ENCODE data around the gene LRRC59.
A peak's percentile ranks its signal among the peaks of the same experiment; 100 is the strongest.

LRRC59 gene

GRCh38 chr17:50397111-50397918, at the start of gene LRRC59:
Gene LRRC59, minus strand, starts transcription at chr17:50397523. Its CDS starts 206 bp downstream, at chr17:50397317.
- Histone ChIP-seq H3K4me3 (peak within 1 kb of the TSS; percentile 92), H3K9me3 (no peaks in the 10 kb centered on the region), H3K36me3 (replicated peaks) (peaks cover 42% of the 10 kb centered on the region), H3K4me1 (peaks cover 14% of the 10 kb centered on the region), H3K27me3 (ENCODE audit: low read depth) (no peaks in the 10 kb centered on the region)
- peak; percentile 59 to 92 for DNase-seq (ENCODE audit: low spot score in 2 of 2)
- in situ Hi-C loops (cut with MboI; ENCODE audit: low sequenced_read_pairs) = no loop called here

DNA sequence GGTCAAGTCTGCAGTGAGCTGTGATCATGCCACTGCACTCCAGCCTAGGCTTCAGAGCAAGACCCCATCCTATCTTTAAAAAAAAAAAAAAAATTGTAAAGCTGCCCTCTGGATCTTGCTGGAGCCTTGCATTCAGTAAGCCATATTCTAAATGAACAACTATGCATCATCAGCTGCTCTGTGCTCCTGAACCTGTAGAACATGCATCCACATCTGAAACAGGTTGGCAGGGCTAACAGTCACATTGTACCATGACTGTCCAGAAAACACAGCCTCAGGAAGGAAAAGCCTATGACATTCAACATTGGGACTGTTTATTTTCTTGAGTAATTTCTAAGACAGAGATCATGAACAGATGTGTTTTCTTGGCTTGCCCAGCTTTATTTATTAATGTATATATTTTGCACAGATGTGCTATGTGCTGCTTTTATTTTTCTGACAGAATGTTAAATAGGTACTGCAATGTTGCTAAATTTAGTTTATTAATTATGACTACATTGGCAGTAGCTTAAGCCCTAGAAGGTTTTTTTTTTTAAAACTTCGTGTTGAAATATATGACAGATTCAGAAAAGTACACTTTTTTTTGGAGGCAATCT, 48.5 kb upstream of the LRRC59 start:
- no peak for DNase-seq (ENCODE audit: low spot score in 2 of 2)
- in situ Hi-C loops (cut with MboI; ENCODE audit: low sequenced_read_pairs) = no loop called here
- Histone ChIP-seq H3K4me1 (peaks cover 9% of the 10 kb centered on the region), H3K36me3 (replicated peaks) (no peaks in the 10 kb centered on the region), H3K9me3 (no peaks in the 10 kb centered on the region), H3K27me3 (ENCODE audit: low read depth) (no peaks in the 10 kb centered on the region), H3K4me3 (no peak overlapping the region)

DNA sequence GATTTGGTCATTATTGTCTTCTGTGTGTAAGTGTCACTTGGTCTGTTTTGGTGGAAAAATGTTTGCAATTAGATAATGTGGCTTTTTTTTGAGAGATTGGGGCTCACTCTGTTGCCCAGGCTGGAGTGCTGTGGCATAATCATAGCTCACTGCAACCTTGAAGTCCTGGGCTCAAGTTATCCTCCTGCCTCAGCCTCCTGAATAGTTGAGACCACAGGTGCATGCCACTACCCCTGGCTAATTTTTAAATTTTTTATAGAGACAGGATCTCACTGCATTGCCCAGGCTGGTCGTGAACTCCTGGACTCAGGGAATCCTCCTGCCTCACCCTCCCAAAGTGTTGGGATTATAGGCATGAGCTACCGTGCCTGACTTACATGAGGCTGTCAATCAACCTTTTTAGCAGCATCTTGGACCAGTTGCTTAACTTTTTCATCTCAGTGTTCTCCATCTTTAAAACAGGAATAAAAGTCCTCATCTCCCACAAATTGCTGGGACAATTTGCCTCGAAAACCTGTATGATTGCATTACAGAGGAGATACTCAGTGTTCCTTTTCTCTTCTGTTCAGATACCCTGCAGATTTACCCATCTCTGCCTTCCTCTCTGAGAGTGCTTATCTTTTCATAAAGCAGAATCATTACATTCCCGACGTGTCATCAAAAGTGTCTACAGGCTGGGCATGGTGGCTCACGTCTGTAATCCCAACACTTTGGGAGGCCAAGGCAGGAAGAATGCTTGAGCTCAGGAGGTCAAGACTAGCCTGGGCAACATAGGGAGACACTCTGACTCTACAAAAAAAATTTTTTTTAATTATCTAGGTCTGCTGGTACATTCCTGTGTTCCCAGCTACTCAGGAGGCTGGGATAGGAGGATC, 47.8 kb upstream of the LRRC59 start:
- peaks cover 9% of the 10 kb centered on the region for H3K4me1 ChIP-seq
- DNase-seq (ENCODE audit: low spot score in 2 of 2) = no peak
- H3K27me3 ChIP-seq (ENCODE audit: low read depth) = no peaks in the 10 kb centered on the region
- no peaks in the 10 kb centered on the region for H3K36me3 ChIP-seq (replicated peaks)
- no peak overlapping the region for H3K4me3 ChIP-seq
- no peaks in the 10 kb centered on the region for H3K9me3 ChIP-seq
- in situ Hi-C loops (cut with MboI; ENCODE audit: low sequenced_read_pairs) = no loop called here

DNA sequence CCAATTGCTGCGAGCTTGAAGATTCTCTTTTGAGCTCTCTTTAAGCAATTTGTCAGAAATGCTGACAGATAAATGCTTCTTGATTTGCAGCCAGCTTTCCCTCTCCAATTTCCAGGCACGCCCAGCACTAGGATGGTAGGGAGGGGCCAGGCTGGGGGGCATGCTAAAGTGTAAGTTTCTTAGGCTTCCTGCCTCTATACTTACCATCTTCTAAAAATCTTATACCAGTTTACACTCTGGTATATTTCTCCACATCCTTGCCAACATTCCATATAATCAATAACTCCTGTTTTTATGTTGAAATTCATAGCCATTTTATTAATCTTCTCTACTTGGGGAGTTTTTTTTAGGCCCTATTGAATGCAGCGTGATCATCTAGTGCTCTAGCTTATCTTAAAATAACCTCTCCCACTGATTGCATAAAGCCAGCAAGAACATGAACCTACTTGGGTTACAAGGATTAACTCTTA, 46.2 kb upstream of the LRRC59 start:
- Histone ChIP-seq H3K4me3 (no peak overlapping the region), H3K9me3 (no peaks in the 10 kb centered on the region), H3K36me3 (replicated peaks) (no peaks in the 10 kb centered on the region), H3K27me3 (ENCODE audit: low read depth) (no peaks in the 10 kb centered on the region), H3K4me1 (peaks cover 9% of the 10 kb centered on the region)
- in situ Hi-C loops (cut with MboI; ENCODE audit: low sequenced_read_pairs) = no loop called here
- DNase-seq (ENCODE audit: low spot score in 2 of 2) = peak; percentile 53 to 62

GRCh38 chr17:50440838-50441829, 43.8 kb upstream of the LRRC59 start:
- Histone ChIP-seq H3K4me3 (no peak overlapping the region), H3K27me3 (ENCODE audit: low read depth) (no peaks in the 10 kb centered on the region), H3K36me3 (replicated peaks) (no peaks in the 10 kb centered on the region), H3K4me1 (peaks cover 9% of the 10 kb centered on the region), H3K9me3 (no peaks in the 10 kb centered on the region)
- in situ Hi-C loops (cut with MboI; ENCODE audit: low sequenced_read_pairs) = no loop called here
- DNase-seq (ENCODE audit: low spot score in 2 of 2) = no peak

GRCh38 chr17:50440172-50440837, 43.0 kb upstream of the LRRC59 start:
- no peak overlapping the region for H3K4me3 ChIP-seq
- H3K27me3 ChIP-seq (ENCODE audit: low read depth) = no peaks in the 10 kb centered on the region
- no peaks in the 10 kb centered on the region for H3K9me3 ChIP-seq
- H3K4me1 ChIP-seq = peaks cover 9% of the 10 kb centered on the region
- H3K36me3 ChIP-seq (replicated peaks) = no peaks in the 10 kb centered on the region
- DNase-seq (ENCODE audit: low spot score in 2 of 2) = no peak
- in situ Hi-C loops (cut with MboI; ENCODE audit: low sequenced_read_pairs) = no loop called here

DNA sequence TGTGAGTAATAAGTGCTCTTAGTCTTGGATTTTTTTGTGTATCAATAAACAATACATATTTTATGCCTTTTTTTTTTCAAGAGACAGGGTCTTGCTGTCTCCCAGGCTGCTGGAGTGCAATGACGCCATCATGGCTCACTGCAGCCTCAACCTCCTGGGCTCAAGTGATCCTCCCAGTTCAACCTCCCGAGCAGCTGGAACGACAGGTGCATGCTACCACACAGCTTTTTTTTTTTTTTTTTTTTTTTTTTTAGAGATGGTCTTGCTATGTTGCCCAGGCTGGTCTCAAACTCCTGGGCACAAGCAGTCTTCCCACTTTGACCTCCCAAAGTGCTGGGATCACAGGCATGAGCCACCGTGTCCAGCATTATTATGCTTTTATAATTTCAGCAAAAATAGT, 41.7 kb upstream of the LRRC59 start:
- Histone ChIP-seq H3K4me1 (peaks cover 9% of the 10 kb centered on the region), H3K4me3 (no peak overlapping the region), H3K27me3 (ENCODE audit: low read depth) (no peaks in the 10 kb centered on the region), H3K36me3 (replicated peaks) (no peaks in the 10 kb centered on the region), H3K9me3 (no peaks in the 10 kb centered on the region)
- no peak for DNase-seq (ENCODE audit: low spot score in 2 of 2)
- in situ Hi-C loops (cut with MboI; ENCODE audit: low sequenced_read_pairs) = no loop called here

DNA sequence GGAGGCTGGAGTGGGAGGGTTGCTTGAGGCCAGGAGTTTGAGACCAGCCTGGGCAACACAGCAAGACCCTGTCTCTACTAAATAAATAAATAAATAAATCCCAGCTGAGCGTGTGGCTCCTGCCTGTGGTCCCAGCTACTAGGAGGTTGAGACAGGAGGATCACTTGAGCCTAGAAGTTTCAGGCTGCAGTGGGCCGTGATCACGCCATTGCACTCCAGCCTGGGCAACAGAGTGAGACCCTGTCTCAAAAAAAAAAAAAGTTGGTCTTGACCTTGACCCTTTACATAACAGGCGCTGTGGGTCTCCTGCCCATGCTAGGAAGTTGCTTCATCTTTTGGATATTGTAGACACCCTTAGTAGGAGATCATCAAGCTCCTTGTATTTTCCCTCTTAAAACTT, 40.1 kb upstream of the LRRC59 start:
- Histone ChIP-seq H3K36me3 (replicated peaks) (no peaks in the 10 kb centered on the region), H3K4me1 (no peaks in the 10 kb centered on the region), H3K9me3 (no peaks in the 10 kb centered on the region), H3K4me3 (no peak overlapping the region), H3K27me3 (ENCODE audit: low read depth) (no peaks in the 10 kb centered on the region)
- in situ Hi-C loops (cut with MboI; ENCODE audit: low sequenced_read_pairs) = no loop called here
- no peak for DNase-seq (ENCODE audit: low spot score in 2 of 2)

GRCh38 chr17:50432125-50432762, 34.9 kb upstream of the LRRC59 start:
- no peak for DNase-seq (ENCODE audit: low spot score in 2 of 2)
- in situ Hi-C loops (cut with MboI; ENCODE audit: low sequenced_read_pairs) = no loop called here
- Histone ChIP-seq H3K4me3 (no peak overlapping the region), H3K9me3 (no peaks in the 10 kb centered on the region), H3K4me1 (no peaks in the 10 kb centered on the region; the same call in 1 of the 2 replicates), H3K36me3 (replicated peaks) (no peaks in the 10 kb centered on the region), H3K27me3 (ENCODE audit: low read depth) (no peaks in the 10 kb centered on the region)

DNA sequence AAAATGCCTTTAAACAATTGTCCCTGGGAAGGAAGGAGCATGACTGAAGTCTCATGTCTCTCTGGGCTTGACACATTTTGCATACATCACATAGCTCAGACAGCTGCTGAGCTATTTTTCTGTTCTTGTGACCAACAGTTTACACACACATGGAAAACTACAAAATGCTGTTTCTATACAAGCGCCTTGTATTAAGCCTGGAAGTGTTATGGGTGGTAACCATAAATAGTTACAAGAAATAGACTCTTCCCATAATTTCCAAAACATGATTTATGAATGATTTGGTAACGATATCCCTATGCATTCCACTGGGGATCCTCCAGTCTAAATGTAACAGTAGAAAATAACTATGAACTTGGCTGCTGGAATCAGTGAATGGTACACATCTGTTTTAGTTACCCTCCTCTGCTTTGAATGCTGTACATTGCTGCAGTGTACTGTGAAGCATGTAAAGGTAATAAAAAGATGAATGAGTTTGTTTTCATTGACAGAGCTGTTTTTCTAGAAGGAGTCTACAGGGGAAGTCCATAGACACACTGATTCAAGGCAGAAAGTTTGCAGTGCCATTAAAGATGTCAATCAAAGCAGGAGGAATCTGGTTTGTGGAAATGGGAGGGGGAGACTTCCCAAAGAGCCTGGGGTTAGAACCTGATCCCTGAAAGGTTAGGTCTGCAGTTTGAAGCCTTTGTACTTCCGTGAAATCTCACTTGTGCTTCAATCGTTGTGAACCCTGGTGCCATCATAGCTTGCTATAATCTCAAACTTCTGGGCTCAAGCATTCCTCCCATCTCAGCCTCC, 33.7 kb upstream of the LRRC59 start:
- H3K4me3 ChIP-seq = no peak overlapping the region
- no peaks in the 10 kb centered on the region for H3K27me3 ChIP-seq (ENCODE audit: low read depth)
- peak; percentile 10 to 20 for DNase-seq (ENCODE audit: low spot score in 2 of 2)
- no peaks in the 10 kb centered on the region for H3K9me3 ChIP-seq
- in situ Hi-C loops (cut with MboI; ENCODE audit: low sequenced_read_pairs) = no loop called here
- H3K36me3 ChIP-seq (replicated peaks) = no peaks in the 10 kb centered on the region
- no peaks in the 10 kb centered on the region; the same call in 1 of the 2 replicates for H3K4me1 ChIP-seq

- Histone ChIP-seq H3K4me1 (peaks cover 5% of the 10 kb centered on the region; the same call in 1 of the 2 replicates), H3K27me3 (ENCODE audit: low read depth) (no peaks in the 10 kb centered on the region), H3K4me3 (no peak overlapping the region), H3K9me3 (no peaks in the 10 kb centered on the region), H3K36me3 (replicated peaks) (no peaks in the 10 kb centered on the region)
- in situ Hi-C loops (cut with MboI; ENCODE audit: low sequenced_read_pairs) = no loop called here
- DNase-seq (ENCODE audit: low spot score in 2 of 2) = no peak
Observed at GRCh38 chr17:50429793-50430192, 32.5 kb upstream of the LRRC59 start.

Data from HAP-1 (cell line).